Liver (tissue), 3 donors: ENCODE measurements around the gene LIMD2.

Source experiments
- FOXA2 ChIP-seq: IDR thresholded peaks from 2 replicates; pipeline ENCODE4 v1.6.1; 2016; ENCODE audit warnings: antibody characterized with exemption
- GABPA ChIP-seq, 2 donors: IDR thresholded peaks in 1 of 2; conservative IDR thresholded peaks in 1 of 2; 2 replicates each; pipeline ENCODE4 v1.6.1; 2016; ENCODE audit warnings: antibody characterized with exemption in 2 of 2, mild to moderate bottlenecking in 1 of 2, moderate library complexity in 1 of 2
- JUND ChIP-seq, 2 donors: IDR thresholded peaks; 2 replicates each; pipeline ENCODE4 v1.6.1; 2016; ENCODE audit warnings: antibody characterized with exemption in 2 of 2
- RAD21 ChIP-seq, 2 donors: IDR thresholded peaks; 2 replicates each; pipeline ENCODE4 v1.6.1; 2016; ENCODE audit warnings: antibody characterized with exemption in 2 of 2, mild to moderate bottlenecking in 2 of 2
- RXRA ChIP-seq, 2 donors: IDR thresholded peaks; 2 replicates each; pipeline ENCODE4 v1.6.1; 2017 to 2018; ENCODE audit warnings: antibody characterized with exemption in 2 of 2, mild to moderate bottlenecking in 1 of 2
- SP1 ChIP-seq: IDR thresholded peaks from 2 replicates; pipeline ENCODE4 v1.6.1; 2018; ENCODE audit warnings: antibody characterized with exemption, mild to moderate bottlenecking
- TAF1 ChIP-seq: conservative IDR thresholded peaks from 2 replicates; pipeline ENCODE4 v1.6.1; 2016; ENCODE audit warnings: antibody characterized with exemption, mild to moderate bottlenecking
- YY1 ChIP-seq: IDR thresholded peaks from 2 replicates; pipeline ENCODE4 v1.6.1; 2016; ENCODE audit warnings: antibody characterized with exemption, mild to moderate bottlenecking
- ZBTB33 ChIP-seq: IDR thresholded peaks from 2 replicates; pipeline ENCODE4 v1.6.1; 2016; ENCODE audit warnings: antibody characterized with exemption
- TF ChIP-seq, protein P1 (sequence below): fragments of 150-350 bp; IDR thresholded peaks from 2 replicates; pipeline ENCODE4 v1.5.1; 2017; ENCODE audit warnings: improper control_type of control experiment, low read depth, low read length; ENCODE audit not compliant: missing input control
- TF ChIP-seq, protein P2 (sequence below): IDR thresholded peaks from 2 replicates; pipeline ENCODE4 v1.6.1; 2016; ENCODE audit warnings: antibody characterized with exemption, mild to moderate bottlenecking
- TF ChIP-seq, protein P3 (sequence below): IDR thresholded peaks from 2 replicates; pipeline ENCODE4 v1.6.1; 2016; ENCODE audit warnings: antibody characterized with exemption
- TF ChIP-seq, protein P4 (sequence below): IDR thresholded peaks from 2 replicates; pipeline ENCODE4 v1.6.1; 2016; ENCODE audit warnings: antibody characterized with exemption
- donor health status: healthy.
- donor health status: healthy.

- TF ChIP-seq, protein P1, sequence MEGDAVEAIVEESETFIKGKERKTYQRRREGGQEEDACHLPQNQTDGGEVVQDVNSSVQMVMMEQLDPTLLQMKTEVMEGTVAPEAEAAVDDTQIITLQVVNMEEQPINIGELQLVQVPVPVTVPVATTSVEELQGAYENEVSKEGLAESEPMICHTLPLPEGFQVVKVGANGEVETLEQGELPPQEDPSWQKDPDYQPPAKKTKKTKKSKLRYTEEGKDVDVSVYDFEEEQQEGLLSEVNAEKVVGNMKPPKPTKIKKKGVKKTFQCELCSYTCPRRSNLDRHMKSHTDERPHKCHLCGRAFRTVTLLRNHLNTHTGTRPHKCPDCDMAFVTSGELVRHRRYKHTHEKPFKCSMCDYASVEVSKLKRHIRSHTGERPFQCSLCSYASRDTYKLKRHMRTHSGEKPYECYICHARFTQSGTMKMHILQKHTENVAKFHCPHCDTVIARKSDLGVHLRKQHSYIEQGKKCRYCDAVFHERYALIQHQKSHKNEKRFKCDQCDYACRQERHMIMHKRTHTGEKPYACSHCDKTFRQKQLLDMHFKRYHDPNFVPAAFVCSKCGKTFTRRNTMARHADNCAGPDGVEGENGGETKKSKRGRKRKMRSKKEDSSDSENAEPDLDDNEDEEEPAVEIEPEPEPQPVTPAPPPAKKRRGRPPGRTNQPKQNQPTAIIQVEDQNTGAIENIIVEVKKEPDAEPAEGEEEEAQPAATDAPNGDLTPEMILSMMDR, result no peak
- no peak for TF ChIP-seq GABPA (IDR thresholded peaks at IDR 0.05 in 1 of 2, conservative IDR thresholded peaks at IDR 0.05 in 1 of 2)
- TF ChIP-seq RAD21 (IDR thresholded peaks at IDR 0.05), result no peak
- no peak for TF ChIP-seq RXRA (IDR thresholded peaks at IDR 0.05)
- no peak for TF ChIP-seq ZBTB33
- TF ChIP-seq, protein P2, sequence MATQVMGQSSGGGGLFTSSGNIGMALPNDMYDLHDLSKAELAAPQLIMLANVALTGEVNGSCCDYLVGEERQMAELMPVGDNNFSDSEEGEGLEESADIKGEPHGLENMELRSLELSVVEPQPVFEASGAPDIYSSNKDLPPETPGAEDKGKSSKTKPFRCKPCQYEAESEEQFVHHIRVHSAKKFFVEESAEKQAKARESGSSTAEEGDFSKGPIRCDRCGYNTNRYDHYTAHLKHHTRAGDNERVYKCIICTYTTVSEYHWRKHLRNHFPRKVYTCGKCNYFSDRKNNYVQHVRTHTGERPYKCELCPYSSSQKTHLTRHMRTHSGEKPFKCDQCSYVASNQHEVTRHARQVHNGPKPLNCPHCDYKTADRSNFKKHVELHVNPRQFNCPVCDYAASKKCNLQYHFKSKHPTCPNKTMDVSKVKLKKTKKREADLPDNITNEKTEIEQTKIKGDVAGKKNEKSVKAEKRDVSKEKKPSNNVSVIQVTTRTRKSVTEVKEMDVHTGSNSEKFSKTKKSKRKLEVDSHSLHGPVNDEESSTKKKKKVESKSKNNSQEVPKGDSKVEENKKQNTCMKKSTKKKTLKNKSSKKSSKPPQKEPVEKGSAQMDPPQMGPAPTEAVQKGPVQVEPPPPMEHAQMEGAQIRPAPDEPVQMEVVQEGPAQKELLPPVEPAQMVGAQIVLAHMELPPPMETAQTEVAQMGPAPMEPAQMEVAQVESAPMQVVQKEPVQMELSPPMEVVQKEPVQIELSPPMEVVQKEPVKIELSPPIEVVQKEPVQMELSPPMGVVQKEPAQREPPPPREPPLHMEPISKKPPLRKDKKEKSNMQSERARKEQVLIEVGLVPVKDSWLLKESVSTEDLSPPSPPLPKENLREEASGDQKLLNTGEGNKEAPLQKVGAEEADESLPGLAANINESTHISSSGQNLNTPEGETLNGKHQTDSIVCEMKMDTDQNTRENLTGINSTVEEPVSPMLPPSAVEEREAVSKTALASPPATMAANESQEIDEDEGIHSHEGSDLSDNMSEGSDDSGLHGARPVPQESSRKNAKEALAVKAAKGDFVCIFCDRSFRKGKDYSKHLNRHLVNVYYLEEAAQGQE, result no peak
- no peak for TF ChIP-seq YY1
- TF ChIP-seq, protein P3, sequence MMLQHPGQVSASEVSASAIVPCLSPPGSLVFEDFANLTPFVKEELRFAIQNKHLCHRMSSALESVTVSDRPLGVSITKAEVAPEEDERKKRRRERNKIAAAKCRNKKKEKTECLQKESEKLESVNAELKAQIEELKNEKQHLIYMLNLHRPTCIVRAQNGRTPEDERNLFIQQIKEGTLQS, result no peak
- TF ChIP-seq JUND (IDR thresholded peaks at IDR 0.05), result no peak
- TF ChIP-seq TAF1, result no peak
- TF ChIP-seq, protein P4, sequence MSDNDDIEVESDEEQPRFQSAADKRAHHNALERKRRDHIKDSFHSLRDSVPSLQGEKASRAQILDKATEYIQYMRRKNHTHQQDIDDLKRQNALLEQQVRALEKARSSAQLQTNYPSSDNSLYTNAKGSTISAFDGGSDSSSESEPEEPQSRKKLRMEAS, result no peak
- TF ChIP-seq FOXA2, result no peak
- TF ChIP-seq SP1, result no peak
These were observed 52.0 kb downstream of the LIMD2 start for GRCh38 chr17:63647936-63648335.
